Fibroblast of the conjunctiva (primary cell): ENCODE data around the gene CD151.
A peak's percentile ranks its signal among the peaks of the same experiment; 100 is the strongest.

ENCODE experiments used
- DNase-seq: peaks from one replicate; pipeline ENCODE4 v3.0.0-alpha.2; 2010; ENCODE audit warnings: low read depth

CD151 gene

GRCh38 chr11:797296-798092 lies 35.3 kb upstream of the CD151 start:
- DNase-seq, result peak; percentile 62

GRCh38 chr11:798093-798713 lies 34.5 kb upstream of the CD151 start, which contains the start of gene SLC25A22:
Gene SLC25A22 (minus strand): TSS chr11:798281. CDS start chr11:795006, 3,275 bp downstream.
- DNase-seq, result no peak

GRCh38 chr11:799641-800316 lies 33.0 kb upstream of the CD151 start:
- DNase-seq, result no peak

- DNase-seq, result no peak
Observed at GRCh38 chr11:800473-800872, 32.3 kb upstream of the CD151 start.

- no peak for DNase-seq
Observed at GRCh38 chr11:801097-801780, 31.5 kb upstream of the CD151 start.

- DNase-seq, result no peak
Observed at GRCh38 chr11:802018-802617, 30.6 kb upstream of the CD151 start.

GRCh38 chr11:802693-803466 lies 29.9 kb upstream of the CD151 start:
- DNase-seq, result no peak

- no peak for DNase-seq
Observed at GRCh38 chr11:803467-803742, 29.3 kb upstream of the CD151 start.

GRCh38 chr11:803770-804598 lies 28.8 kb upstream of the CD151 start:
- DNase-seq, result no peak

GRCh38 chr11:804599-804964 lies 28.2 kb upstream of the CD151 start:
- DNase-seq, result no peak

- peak; percentile 52 for DNase-seq
Observed at GRCh38 chr11:808427-809286, 24.1 kb upstream of the CD151 start.

- DNase-seq, result peak; percentile 94
Observed at GRCh38 chr11:809287-810039, 23.3 kb upstream of the CD151 start, which contains the start of gene RPLP2. Gene RPLP2 (plus strand): TSS chr11:809967. CDS start chr11:810235, 268 bp downstream.

- no peak for DNase-seq
Observed at GRCh38 chr11:810040-810567, 22.6 kb upstream of the CD151 start.

GRCh38 chr11:811446-812245 lies 21.1 kb upstream of the CD151 start:
- DNase-seq, result no peak

GRCh38 chr11:812390-812789 lies 20.4 kb upstream of the CD151 start:
- no peak for DNase-seq

- DNase-seq, result no peak
Observed at GRCh38 chr11:813072-813455, 19.7 kb upstream of the CD151 start.

- DNase-seq, result no peak
Observed at GRCh38 chr11:813456-814096, 19.2 kb upstream of the CD151 start.
